ENCODE data around the gene CFAP43. TPM values are rescaled to one million over a fixed set of nuclear protein-coding genes. Genes with fewer than 3 reads are reported as not detected.
A peak's percentile ranks its signal among the peaks of the same experiment; 100 is the strongest.
"Not testable (repeated sequence)": the region's sequence is repeated elsewhere in the genome, so short reads cannot be mapped to it uniquely, and the experiment has no call there.

CFAP43 gene
- total and polyA plus RNA-seq, 8 donors = under 0.01 to 2.0 (median 0.25) TPM; not detected in 3

DNA sequence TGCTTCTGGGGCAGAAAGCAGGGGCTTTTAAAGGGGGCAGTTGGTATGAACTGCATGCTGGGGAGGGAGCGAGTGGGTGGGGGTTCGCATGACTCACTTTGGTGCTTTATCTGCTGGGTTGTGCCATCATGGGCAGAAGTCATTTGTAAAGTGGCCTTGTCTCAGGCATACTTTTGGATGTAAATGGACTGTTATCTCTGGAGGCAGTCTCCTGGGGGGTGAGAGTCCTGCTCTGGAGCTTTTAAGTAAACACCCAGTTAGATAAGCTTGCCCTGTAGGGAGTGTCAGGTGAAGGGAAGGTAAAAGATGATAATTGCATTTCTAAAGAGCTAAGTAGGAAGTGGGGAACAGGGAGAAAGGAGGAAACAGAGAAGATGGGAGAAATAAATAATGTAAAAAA lies 20.9 kb upstream of the CFAP43 start:
- peak in 1 of 2 donors; percentile 38 for DNase-seq
- no peaks in the 10 kb centered on the region for H3K9me3 ChIP-seq
- no peak overlapping the region for H3K4me3 ChIP-seq
- intact Hi-C loops (cut with DNase I; ENCODE audit: low total_unique reads) = no loop called here
- H3K36me3 ChIP-seq = peaks cover 2 to 10% (median 6%) of the 10 kb centered on the region in 4 donors
- whole genome bisulfite sequencing, 5 donors = 72 to 100% (median 84%) methylated on average over 2 of the region's 2 CpGs
- H3K27ac ChIP-seq = no peak overlapping the region
- peaks cover 14 to 37% (median 31%) of the 10 kb centered on the region in 4 donors for H3K4me1 ChIP-seq
- TF ChIP-seq POLR2AphosphoS5 (IDR thresholded peaks at IDR 0.05) (no peak), EP300 (IDR thresholded peaks at IDR 0.05) (no peak), POLR2A (IDR thresholded peaks at IDR 0.05) (no peak)
- TF ChIP-seq, protein P1, sequence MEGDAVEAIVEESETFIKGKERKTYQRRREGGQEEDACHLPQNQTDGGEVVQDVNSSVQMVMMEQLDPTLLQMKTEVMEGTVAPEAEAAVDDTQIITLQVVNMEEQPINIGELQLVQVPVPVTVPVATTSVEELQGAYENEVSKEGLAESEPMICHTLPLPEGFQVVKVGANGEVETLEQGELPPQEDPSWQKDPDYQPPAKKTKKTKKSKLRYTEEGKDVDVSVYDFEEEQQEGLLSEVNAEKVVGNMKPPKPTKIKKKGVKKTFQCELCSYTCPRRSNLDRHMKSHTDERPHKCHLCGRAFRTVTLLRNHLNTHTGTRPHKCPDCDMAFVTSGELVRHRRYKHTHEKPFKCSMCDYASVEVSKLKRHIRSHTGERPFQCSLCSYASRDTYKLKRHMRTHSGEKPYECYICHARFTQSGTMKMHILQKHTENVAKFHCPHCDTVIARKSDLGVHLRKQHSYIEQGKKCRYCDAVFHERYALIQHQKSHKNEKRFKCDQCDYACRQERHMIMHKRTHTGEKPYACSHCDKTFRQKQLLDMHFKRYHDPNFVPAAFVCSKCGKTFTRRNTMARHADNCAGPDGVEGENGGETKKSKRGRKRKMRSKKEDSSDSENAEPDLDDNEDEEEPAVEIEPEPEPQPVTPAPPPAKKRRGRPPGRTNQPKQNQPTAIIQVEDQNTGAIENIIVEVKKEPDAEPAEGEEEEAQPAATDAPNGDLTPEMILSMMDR (IDR thresholded peaks at IDR 0.05) = no peak
- H3K27me3 ChIP-seq = peaks cover 0 to 4% (median 0%) of the 10 kb centered on the region in 3 donors

DNA sequence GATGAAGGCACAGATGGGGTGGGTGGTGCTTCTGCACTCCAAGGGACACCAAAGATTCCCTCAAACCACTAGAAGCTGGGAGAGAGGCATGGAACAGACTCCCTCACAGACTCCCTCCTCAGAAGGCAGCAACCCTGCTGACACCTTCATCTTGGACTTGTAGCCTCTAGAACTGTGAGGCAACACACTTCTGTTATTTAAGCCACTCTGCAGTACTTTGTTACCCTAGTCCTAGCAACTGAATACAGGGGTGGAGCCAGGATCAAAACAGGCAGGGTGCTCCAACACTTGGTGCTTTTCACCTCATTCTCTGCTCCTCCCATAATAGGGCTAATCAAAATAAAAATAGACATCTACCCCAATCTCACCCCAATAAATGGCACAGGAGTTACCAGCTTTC lies 20.2 kb upstream of the CFAP43 start:
- TF ChIP-seq POLR2A (IDR thresholded peaks at IDR 0.05) (no peak), POLR2AphosphoS5 (IDR thresholded peaks at IDR 0.05) (no peak), EP300 (IDR thresholded peaks at IDR 0.05) (no peak)
- TF ChIP-seq, protein P1 (IDR thresholded peaks at IDR 0.05) = no peak
- H3K4me3 ChIP-seq = no peak overlapping the region
- H3K27me3 ChIP-seq = peaks cover 0 to 4% (median 0%) of the 10 kb centered on the region in 3 donors
- H3K27ac ChIP-seq = no peak overlapping the region
- H3K4me1 ChIP-seq = peaks cover 14 to 30% (median 27%) of the 10 kb centered on the region in 4 donors
- no peak for DNase-seq
- intact Hi-C loops (cut with DNase I; ENCODE audit: low total_unique reads) = no loop called here
- H3K9me3 ChIP-seq = no peaks in the 10 kb centered on the region
- H3K36me3 ChIP-seq = peaks cover 0 to 4% (median 1%) of the 10 kb centered on the region in 4 donors

DNA sequence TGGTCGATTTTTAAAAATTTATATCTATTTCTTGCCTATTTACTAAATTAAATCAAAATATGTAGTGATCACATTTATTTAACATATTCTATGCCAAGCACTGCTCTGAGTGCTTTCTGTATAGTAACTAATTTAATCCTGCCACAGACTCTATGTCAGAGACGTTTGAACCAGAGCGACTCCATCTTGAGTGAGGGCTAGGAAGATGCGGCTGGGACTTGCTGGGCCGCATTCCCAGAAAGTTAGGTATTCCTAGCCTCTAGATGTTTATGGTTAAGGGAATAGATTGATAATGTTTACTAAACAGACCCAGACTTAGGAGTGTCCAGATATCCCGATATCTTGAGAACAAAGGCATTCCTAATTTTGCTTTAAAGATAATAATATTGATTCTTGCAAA lies 19.3 kb upstream of the CFAP43 start:
- intact Hi-C loops (cut with DNase I; ENCODE audit: low total_unique reads) = no loop called here
- Histone ChIP-seq H3K4me1 (peaks cover 6 to 21% (median 18%) of the 10 kb centered on the region in 4 donors), H3K27me3 (peaks cover 0 to 4% (median 0%) of the 10 kb centered on the region in 3 donors), H3K9me3 (peaks cover 0 to 5% (median 0%) of the 10 kb centered on the region in 4 donors), H3K4me3 (no peak overlapping the region), H3K36me3 (no peaks in the 10 kb centered on the region), H3K27ac (no peak overlapping the region)
- DNase-seq = no peak
- no peak for TF ChIP-seq EP300 (IDR thresholded peaks at IDR 0.05)
- TF ChIP-seq, protein P1 (IDR thresholded peaks at IDR 0.05) = no peak
- no peak for TF ChIP-seq POLR2AphosphoS5 (IDR thresholded peaks at IDR 0.05)
- no peak for TF ChIP-seq POLR2A (IDR thresholded peaks at IDR 0.05)
- 81 to 89% (median 83%) methylated on average over 6 of the region's 6 CpGs for WGBS, 5 donors

DNA sequence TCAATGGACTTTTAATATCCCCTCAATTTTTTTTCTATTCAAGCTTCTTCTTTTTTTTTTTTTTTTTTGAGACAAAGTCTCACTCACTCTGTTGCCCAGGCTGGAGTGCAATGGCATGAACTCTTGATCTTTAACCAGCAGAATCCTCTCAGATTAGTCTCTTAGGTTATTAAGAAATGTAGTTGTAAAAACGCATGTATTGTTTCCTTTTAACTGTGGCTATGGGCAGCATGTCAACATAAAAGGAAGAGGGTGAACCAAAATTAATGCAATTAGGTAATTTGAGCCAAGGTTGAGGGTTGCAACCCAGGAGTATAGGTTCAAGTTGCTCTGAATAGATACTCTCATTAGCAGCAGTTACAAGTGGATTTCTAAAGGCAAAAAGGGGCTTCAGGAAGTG lies 18.2 kb upstream of the CFAP43 start:
- DNase-seq = no peak
- Histone ChIP-seq H3K4me1 (peaks cover 0 to 12% (median 12%) of the 10 kb centered on the region in 4 donors), H3K4me3 (no peak overlapping the region), H3K27me3 (peaks cover 0 to 4% (median 0%) of the 10 kb centered on the region in 3 donors), H3K36me3 (no peaks in the 10 kb centered on the region), H3K9me3 (peaks cover 0 to 5% (median 0%) of the 10 kb centered on the region in 4 donors), H3K27ac (no peak overlapping the region)
- intact Hi-C loops (cut with DNase I; ENCODE audit: low total_unique reads) = no loop called here
- TF ChIP-seq POLR2AphosphoS5 (IDR thresholded peaks at IDR 0.05) = no peak
- TF ChIP-seq, protein P1 (IDR thresholded peaks at IDR 0.05) = no peak
- TF ChIP-seq EP300 (IDR thresholded peaks at IDR 0.05) = no peak
- TF ChIP-seq POLR2A (IDR thresholded peaks at IDR 0.05) = no peak
- WGBS, 5 donors = 39 to 63% (median 50%) methylated on average over 1 of the region's 1 CpG

DNA sequence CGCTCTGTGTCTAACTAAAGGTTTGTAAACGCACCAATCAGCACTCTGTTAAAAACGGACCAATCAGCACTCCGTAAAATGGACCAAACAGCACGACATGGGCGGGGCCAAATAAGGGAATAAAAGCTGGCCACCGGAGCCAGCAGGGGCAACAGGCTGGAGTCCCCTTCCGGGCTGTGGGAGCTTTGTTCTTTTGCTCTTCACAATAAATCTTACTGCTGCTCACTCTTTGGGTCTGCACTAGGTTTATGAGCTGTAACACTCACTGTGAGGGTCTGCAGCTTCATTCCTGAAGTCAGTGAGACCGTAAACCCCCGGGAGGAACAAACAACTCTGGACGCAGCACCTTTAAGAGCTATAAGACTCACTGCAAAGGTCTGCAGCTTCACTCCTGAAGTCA lies 16.8 kb upstream of the CFAP43 start:
- H3K9me3 ChIP-seq; H3K36me3 ChIP-seq; H3K4me3 ChIP-seq; DNase-seq; H3K4me1 ChIP-seq; H3K27me3 ChIP-seq; H3K27ac ChIP-seq; intact Hi-C loops (cut with DNase I; ENCODE audit: low total_unique reads): not testable (repeated sequence)
- 82 to 90% (median 89%) methylated on average over 11 of the region's 11 CpGs for WGBS, 5 donors
